ENCODE data around the gene CACNA1F.
A peak's percentile ranks its signal among the peaks of the same experiment; 100 is the strongest.

The CACNA1F gene

DNA sequence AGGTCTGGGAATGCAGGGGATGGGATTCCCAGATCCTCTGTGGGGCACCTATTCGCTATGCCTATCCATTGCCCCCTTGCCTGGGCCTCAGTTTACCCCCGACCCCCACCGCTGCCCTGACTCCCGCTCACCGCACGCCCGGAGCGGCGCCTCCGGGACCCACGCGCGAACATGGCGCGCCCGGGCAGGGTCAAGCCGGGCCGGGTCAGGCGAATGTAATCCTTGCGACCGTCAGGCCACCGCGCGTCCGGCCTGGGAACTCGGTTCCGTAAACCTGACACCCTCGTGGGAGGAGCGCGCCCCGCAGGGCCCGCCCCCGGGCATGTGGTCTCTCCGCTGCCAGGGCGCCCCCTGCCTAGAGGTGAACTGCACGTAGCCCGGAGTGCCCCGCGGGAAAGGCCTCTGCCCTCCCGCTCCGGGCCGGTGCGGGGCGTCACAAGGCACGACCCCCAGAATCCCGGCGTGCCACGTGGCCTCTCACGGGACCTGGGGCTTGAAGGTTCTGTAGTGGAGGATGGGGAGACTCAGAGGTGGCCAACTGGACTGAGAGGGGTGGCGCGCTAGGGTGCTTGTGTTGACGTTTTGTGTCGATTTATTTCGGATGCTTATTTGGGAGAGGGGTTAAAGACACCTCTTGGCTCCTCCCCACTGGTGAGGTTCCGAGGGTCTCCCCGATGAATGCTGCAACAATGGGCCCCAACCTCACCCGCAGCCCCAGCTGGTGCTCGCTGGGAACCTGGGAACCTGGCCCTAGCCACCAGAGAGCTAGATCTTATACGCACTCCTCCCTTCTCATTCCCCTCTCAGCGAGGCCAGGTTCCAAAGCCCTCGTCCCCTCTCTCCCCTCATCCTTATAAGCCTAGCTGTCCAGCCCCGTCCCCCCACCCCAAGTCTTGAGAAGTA lies 46.8 kb downstream of the CACNA1F start, which contains the start of gene PRICKLE3:
PRICKLE3 (minus strand) TSS at position 249 of the 903 bp plus-strand sequence; CDS start at position 173, 76 bp downstream.
- peak within 1 kb of the TSS; percentile 73 for H3K4me3 ChIP-seq (ENCODE audit: low read length)
- peak; percentile 52 for DNase-seq (ENCODE audit: low read depth)
- TF ChIP-seq, protein P1, sequence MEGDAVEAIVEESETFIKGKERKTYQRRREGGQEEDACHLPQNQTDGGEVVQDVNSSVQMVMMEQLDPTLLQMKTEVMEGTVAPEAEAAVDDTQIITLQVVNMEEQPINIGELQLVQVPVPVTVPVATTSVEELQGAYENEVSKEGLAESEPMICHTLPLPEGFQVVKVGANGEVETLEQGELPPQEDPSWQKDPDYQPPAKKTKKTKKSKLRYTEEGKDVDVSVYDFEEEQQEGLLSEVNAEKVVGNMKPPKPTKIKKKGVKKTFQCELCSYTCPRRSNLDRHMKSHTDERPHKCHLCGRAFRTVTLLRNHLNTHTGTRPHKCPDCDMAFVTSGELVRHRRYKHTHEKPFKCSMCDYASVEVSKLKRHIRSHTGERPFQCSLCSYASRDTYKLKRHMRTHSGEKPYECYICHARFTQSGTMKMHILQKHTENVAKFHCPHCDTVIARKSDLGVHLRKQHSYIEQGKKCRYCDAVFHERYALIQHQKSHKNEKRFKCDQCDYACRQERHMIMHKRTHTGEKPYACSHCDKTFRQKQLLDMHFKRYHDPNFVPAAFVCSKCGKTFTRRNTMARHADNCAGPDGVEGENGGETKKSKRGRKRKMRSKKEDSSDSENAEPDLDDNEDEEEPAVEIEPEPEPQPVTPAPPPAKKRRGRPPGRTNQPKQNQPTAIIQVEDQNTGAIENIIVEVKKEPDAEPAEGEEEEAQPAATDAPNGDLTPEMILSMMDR (conservative IDR thresholded peaks at IDR 0.05; ENCODE audit: low read length), result peak; percentile 21; the same call in 1 of the 2 replicates

DNA sequence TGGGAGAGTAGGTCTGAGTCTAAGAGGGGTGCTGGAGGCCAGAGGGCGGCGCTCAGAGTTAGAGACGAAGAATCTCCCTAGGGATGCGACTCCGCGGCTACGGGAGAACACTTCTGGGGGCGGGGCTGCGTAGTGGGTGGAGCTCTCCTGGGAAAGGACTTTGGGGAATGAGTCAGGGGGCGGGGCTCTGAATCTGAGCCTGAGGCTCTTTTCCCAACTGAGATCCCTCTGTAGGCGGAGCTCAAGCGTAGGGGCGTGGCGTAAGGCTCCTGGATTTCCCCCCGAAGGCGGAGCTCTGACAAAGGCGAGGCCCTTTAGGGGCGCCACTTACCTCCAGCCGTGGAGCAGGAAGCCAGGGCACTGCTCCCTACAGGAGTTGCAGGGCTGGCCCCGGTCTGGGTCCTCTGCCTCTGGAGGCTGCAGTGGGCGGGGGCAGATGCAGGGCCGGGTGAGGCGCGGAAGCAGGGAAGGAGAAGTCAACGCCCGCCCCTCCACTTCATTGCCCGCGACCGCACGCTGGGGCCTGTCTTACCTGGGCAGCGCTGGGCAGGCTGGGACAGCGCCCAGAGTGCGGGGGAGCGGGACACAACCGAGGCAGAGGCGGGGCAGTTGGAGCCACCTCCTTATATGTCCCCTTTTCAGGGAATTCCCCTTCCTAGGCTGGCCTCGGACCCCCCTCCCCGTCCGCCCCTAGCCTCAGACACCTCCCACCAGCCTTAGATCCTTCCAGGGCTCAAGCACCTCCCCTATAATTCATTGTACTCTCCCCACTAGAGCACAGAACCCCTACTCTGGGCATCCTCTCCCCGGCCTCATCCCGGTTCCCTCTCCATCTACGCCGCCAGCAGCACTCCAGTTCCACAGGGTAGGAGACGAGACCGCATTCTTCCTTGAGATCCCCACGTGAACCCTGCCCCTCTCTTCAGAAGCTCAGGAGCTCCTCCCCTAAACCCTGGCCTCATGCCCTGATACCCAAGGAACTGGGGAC lies 48.6 kb downstream of the CACNA1F start:
- DNase-seq (ENCODE audit: low read depth), result peak; percentile 81

DNA sequence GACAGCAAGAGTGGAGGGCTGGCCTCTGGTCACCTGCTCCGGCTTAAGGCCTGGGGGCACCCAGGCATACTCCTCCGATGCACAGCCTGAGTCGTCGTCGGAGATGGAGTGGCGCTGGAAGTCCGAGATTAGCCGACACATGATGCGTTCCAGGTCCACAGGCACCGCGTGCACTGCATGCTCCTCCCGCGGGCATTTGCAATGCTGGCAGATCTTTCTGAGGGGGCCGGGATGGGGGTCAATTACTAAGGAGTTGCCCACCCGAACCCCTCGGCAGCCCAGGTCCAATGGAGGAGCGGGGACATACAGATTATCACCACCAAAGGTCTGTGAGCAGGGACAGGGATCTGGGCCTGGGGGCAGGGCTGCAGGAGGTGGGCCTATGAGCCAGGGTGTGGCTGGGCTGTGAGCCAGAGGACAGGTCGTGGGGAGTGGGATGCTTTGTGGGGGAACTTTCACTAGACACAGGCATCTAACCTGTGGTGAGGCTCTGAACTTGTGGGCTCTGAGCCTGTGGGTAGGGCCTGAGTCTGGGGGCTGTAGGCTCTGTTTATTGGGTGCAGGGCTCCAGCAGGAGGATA lies 49.3 kb downstream of the CACNA1F start:
- TF ChIP-seq, protein P1 (conservative IDR thresholded peaks at IDR 0.05; ENCODE audit: low read length), result no peak
- no peak for DNase-seq (ENCODE audit: low read depth)
- H3K4me3 ChIP-seq (ENCODE audit: low read length), result peak overlapping the region; percentile 35

More for the DNA sequence above, 48.6 kb downstream of the CACNA1F start:
- H3K4me3 ChIP-seq (ENCODE audit: low read length), result peak overlapping the region; percentile 73
- TF ChIP-seq, protein P1 (conservative IDR thresholded peaks at IDR 0.05; ENCODE audit: low read length), result no peak

DNA sequence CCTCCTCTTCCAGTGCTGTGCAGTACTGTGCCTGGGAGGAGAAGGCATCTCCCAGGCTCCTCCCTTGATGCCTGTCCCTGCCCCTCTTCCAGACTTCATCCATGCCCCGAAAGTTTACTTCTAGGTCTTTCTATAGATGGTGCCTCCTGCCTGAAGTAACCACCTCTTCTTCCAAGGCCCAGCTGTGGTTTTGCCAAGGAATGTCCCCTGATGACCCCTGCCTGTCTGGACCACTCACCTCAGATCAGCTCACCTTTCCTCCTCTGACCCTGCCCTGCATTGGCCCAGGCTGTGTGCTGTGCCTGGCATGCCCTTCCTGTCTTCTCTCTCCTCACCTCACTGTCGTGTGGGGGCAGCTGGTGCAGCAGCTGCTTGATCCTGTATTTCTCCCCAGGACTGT lies 53.8 kb downstream of the CACNA1F start:
- H3K4me3 ChIP-seq (ENCODE audit: low read length), result no peak overlapping the region
- TF ChIP-seq, protein P1 (conservative IDR thresholded peaks at IDR 0.05; ENCODE audit: low read length), result no peak
- no peak for DNase-seq (ENCODE audit: low read depth)

DNA sequence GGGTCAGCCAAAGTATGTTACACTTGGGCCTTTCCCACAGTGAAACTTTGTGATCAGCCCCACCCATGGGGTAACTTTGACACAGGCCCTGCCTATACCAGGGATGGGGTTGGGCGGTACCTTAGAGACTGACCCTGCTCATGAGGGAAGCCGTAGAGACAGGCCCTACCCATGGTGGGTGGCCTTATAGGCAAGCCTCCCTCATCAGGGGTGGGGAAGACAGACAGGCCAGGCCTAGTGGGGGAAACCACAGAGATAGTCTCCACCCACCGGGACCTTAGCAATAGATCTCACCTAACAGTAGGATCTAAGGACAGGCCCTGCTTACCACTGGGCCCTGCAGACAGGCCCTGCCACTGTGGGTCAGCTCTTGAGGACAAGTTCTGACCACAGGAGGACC lies 54.6 kb downstream of the CACNA1F start:
- TF ChIP-seq, protein P1 (conservative IDR thresholded peaks at IDR 0.05; ENCODE audit: low read length), result no peak

DNA sequence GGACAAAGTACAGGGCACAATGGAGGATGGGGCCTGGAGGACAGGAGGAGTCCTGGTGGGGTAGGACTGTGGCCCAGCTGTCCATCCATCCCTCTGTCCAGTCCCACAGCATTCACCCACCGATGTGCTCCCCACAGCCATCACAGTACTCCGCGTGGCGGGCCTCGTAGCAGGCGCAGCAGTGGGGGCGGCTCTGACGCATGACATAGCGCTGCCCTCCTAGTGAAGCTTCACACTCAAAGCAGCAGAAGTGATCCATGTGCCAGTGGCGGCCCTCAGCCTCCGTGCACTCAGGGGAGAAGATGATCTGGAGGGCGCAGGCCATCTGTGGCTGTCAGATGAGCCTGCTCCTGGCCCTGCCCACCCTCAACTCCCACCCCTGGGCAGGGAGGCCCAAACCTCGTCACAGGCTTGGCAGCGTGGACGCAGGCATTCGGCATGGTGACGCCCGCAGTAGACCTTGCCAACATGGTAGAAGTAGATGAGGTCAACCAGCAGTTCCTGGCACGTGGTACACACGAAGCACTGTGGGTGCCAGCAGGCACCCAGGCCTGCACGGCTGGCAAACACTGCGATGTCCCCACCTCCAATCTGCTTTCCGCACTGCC lies 55.2 kb downstream of the CACNA1F start:
- TF ChIP-seq, protein P1 (conservative IDR thresholded peaks at IDR 0.05; ENCODE audit: low read length), result no peak
- DNase-seq (ENCODE audit: low read depth), result no peak
- no peak overlapping the region for H3K4me3 ChIP-seq (ENCODE audit: low read length)

More for the DNA sequence above, 54.6 kb downstream of the CACNA1F start:
- H3K4me3 ChIP-seq (ENCODE audit: low read length), result no peak overlapping the region
- no peak for DNase-seq (ENCODE audit: low read depth)
